ENCODE measurements around the gene RBPMS2. TPM values are rescaled to one million over a fixed set of nuclear protein-coding genes. Genes with fewer than 3 reads are reported as not detected.

Gene RBPMS2
- total and polyA plus RNA-seq, 4 donors: 0.42 to 7.9 (median 2.4) TPM

GRCh38 chr15:64792282-64792681 is 16.9 kb upstream of the RBPMS2 start:
- Histone ChIP-seq H3K9ac (ENCODE audit: low read depth in 1 of 2, low read length in 2 of 2) (no peak overlapping the region), H3K36me3 (ENCODE audit: control insufficient read depth in 4 of 4, insufficient read depth in 3 of 4, low read depth in 1 of 4, low read length in 3 of 4) (no peaks in the 10 kb centered on the region), H3K4me1 (ENCODE audit: control insufficient read depth in 4 of 4, insufficient read depth in 4 of 4, low read length in 3 of 4) (no peaks in the 10 kb centered on the region), H3K27me3 (ENCODE audit: control insufficient read depth in 4 of 4, insufficient read depth in 4 of 4, low read length in 3 of 4) (no peaks in the 10 kb centered on the region), H3K9me3 (ENCODE audit: control insufficient read depth in 4 of 4, low read length in 3 of 4) (no peaks in the 10 kb centered on the region), H3K27ac (ENCODE audit: low read depth in 1 of 2, low read length in 2 of 2) (no peak overlapping the region), H3K4me3 (ENCODE audit: low read depth in 1 of 3, low read length in 3 of 3) (no peak overlapping the region)
- TF ChIP-seq TAF1 (conservative IDR thresholded peaks at IDR 0.05) (no peak), RAD21 (IDR thresholded peaks at IDR 0.05) (no peak), ATF3 (IDR thresholded peaks at IDR 0.05) (no peak), REST (IDR thresholded peaks at IDR 0.05) (no peak), ZBTB33 (IDR thresholded peaks at IDR 0.05) (no peak), FOXA2 (IDR thresholded peaks at IDR 0.05) (no peak), GABPA (IDR thresholded peaks at IDR 0.05 in 1 of 2, conservative IDR thresholded peaks at IDR 0.05 in 1 of 2) (no peak), HNF4A (conservative IDR thresholded peaks at IDR 0.05) (no peak), RXRA (IDR thresholded peaks at IDR 0.05) (no peak), JUND (IDR thresholded peaks at IDR 0.05) (no peak), MAX (IDR thresholded peaks at IDR 0.05) (no peak), YY1 (IDR thresholded peaks at IDR 0.05) (no peak), FOXA1 (IDR thresholded peaks at IDR 0.05) (no peak), EGR1 (IDR thresholded peaks at IDR 0.05; ENCODE audit: low read depth in 2 of 2) (no peak), NR2F2 (IDR thresholded peaks at IDR 0.05) (no peak), SP1 (IDR thresholded peaks at IDR 0.05) (no peak), HNF4G (IDR thresholded peaks at IDR 0.05) (no peak), CTCF (IDR thresholded peaks at IDR 0.05; ENCODE audit: low read depth, low read length, missing input control) (no peak)
- no peak for DNase-seq (ENCODE audit: low spot score)
- WGBS: 90% methylated on average over 3 of the region's 3 CpGs

All from liver (tissue), 9 donors.